GM21367 (cell line): Measurements from ENCODE around the gene PRAMEF7.
"Not testable (repeated sequence)": the region's sequence is repeated elsewhere in the genome, so short reads cannot be mapped to it uniquely, and the experiment has no call there.

ENCODE experiments used
- ATAC-seq: cut with Tn5 transposase; IDR thresholded peaks from one replicate; pipeline ENCODE4 v1.9.1; 2021; ENCODE audit not compliant: unreplicated experiment

The PRAMEF7 gene

DNA sequence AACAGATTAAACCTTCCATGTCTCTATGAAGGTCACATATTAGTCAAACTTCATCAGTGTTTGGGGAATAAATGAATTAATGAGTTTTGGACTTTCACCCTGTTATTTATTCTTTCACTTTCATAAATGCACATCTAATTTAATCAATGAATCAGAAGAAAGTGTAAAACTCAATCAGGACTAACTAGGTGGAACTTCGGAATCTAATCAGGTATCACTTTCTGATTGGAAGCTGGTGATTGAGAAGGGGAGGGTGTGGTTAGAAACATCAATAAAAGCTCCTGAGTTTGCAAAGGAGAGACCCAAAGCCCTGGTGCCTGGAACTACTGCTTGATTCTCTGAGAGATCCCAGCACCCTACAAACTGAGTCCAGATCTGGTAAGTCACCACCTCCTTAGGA, at the start of gene PRAMEF7:
TSS of gene PRAMEF7 (plus strand) at position 301 of the 400 bp plus-strand sequence. CDS start 1,083 bp downstream, outside the sequence.
- not testable (repeated sequence) for ATAC-seq

DNA sequence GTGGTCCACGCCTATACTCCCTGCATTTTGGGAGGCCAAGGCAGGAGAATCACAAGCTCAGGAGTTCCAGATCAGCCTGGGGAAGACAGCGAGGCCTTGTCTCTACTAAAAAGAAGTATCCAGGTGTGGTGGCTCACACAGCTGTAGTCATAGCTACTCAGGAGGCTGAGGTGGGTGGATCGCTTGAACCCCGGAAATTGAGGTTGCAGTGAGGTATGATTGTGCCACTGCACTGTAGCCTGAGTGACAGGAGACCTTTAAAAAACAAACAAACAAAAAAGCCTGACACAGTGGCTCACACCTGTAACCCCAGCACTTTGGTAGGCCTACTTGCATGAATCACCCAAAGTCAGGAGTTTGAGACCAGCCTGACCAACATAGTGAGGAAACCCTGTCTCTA, 38.0 kb upstream of the PRAMEF7 start:
- ATAC-seq, result not testable (repeated sequence)

DNA sequence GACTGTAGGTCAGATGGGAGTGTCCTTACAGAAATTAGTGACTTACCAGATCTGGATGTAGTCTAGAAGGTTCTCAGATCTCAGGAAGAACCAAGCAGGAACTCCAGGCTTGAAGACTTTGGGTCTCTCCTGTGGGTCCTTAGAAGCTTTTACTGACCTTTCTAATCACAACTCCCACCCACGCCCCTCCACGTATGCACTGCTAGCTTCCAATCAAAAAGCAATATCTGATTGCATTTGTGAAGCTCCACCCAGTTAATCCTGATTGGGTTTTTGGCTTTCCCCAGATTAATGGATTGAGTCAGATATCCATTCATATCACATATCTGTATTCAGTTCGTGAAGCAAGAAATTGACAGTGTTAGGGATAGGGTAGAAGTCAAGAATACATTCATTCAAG, 30.3 kb upstream of the PRAMEF7 start, which contains the start of gene PRAMEF4:
TSS of gene PRAMEF4 (minus strand) at position 101 of the 400 bp plus-strand sequence. CDS start 2,807 bp downstream, outside the sequence.
- not testable (repeated sequence) for ATAC-seq

DNA sequence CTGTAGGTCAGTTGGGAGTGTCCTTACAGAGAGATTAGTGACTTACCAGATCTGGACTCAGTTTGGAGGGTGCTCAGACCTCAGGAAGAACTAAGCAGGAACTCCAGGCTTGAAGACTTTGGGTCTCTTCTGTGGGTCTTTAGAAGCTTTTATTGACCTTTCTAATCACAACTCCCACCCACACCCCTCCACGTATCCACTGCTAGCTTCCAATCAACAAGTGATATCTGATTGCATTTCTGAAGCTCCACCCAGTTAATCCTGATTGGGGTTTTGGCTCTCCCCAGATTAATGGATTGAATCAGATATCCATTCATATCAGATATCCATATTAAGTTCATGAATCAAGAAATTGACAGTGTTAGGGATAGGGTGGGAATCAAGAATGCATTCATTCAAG, 18.2 kb upstream of the PRAMEF7 start, which contains the start of gene PRAMEF10:
TSS of gene PRAMEF10 (minus strand) at position 101 of the 400 bp plus-strand sequence. CDS start 2,423 bp downstream, outside the sequence.
- not testable (repeated sequence) for ATAC-seq

DNA sequence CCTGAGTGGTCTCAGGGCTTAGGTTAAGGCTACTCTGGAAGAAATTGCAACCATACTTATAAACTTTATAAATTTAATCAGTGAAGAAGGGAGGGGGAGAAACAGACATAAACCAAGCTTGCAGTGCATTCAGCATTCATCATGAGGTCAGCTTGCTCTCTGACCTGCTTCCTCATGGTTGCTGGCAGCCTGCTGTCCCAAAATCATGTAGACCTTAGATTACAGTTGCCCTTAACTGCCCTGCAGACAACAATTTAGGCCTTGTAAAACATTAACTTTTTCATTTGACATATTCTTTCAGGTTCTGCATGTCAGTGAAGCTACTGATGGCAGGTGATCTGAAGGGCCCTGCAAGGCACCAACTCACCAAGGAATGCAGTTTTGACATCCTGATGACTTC, 17.2 kb upstream of the PRAMEF7 start:
- not testable (repeated sequence) for ATAC-seq

DNA sequence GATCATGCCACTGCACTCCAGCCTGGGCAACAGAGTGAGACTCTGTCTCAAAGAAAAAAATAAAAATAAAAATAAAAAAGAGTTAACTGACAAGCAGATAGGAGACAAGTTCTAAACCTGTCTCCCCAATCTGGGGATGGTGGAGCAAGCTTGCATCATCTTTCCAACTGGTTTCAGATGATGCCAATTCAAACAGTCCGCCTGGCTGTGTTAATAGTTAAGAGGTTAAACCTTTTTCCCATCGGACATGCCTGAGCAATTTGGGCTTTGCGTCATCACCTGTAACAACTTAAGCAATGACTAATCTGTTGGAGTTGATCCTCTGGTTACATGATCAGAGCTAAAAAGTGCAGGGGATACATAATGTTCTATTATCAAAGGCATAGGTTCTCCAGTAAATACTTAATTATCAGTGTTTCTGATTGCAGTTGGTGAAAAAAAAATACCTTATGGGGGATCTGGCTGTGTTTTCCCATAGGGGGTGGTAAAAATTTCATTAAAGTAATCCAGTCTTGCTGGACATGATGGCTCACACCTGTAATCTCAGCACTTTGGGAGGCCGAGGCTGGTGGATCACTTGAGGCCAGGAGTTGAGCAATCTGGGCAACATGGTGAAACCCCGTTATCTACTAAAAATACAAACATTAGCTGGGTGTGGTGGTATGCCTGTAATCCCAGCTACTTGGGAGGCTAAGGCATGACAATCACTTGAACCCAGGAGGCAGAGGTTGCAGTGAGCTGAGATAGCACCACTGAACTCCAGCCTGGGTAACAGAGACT, 12.4 kb upstream of the PRAMEF7 start:
- not testable (repeated sequence) for ATAC-seq

DNA sequence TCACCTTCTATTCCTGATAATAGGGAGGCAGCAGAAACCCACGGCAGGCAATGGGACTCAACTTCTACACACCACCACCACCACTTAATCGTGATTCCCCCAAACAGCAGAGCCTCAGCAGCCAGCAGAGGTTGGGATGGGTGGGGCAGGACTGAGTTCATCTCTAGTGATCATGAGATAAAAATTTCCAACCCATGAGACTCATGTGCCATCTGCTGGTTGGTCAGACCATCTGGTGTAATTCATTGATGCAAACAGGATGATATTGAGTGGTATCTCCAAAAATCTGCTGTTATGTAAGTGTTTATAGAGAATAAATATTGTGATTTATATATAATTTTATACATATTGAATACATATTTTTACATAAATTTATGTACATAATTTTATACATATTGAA, 5.3 kb downstream of the PRAMEF7 start:
- not testable (repeated sequence) for ATAC-seq

DNA sequence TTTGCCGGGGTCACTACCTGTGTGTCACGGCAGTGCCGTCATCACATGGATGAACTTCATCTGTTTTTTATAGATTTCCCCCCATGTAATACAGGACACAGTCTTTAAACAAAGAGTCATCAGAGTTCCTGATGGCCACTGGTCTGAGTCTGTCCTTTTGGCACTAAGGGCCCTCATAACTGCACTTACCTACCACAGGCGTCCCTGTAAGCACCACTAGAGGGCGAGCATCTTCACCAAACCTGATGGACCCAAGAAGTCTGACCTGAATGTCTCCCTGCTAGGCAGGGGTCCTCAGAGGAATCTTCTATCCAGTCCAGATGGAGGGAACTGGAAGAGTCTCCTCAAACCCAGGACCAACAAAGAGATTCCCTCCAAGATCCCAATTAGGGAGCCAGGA, 8.0 kb downstream of the PRAMEF7 start:
- not testable (repeated sequence) for ATAC-seq

DNA sequence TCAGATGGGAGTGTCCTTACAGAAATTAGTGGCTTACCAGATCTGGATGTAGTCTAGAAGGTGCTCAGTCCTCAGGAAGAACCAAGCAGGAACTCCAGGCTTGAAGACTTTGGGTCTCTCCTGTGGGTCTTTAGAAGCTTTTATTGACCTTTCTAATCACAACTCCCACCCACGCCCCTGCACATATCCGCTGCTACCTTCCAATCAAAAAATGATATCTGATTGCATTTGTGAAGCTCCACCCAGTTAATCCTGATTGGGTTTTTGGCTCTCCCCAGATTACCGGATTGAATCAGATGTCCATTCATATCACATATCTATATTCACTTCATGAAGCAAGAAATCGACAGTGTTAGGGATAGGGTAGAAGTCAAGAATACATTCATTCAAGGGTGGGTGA, 31.1 kb downstream of the PRAMEF7 start, which contains the start of gene PRAMEF6:
TSS of gene PRAMEF6 (minus strand) at position 101 of the 400 bp plus-strand sequence. CDS start 5,062 bp downstream, outside the sequence.
- not testable (repeated sequence) for ATAC-seq
